Testis (tissue), 3 donors: ENCODE measurements around the gene HEXIM1. TPM values are rescaled to one million over a fixed set of nuclear protein-coding genes. Genes with fewer than 3 reads are reported as not detected.

Experiments
- DNase-seq: peaks from one replicate; pipeline ENCODE4 v3.0.0-alpha.2; 2019
- H3K27ac ChIP-seq, 2 donors: fragments of 200-600 bp; sonication (generic); one replicate each; pipeline ENCODE4 v1.5.1; 2019
- H3K27me3 ChIP-seq: fragments of 200-600 bp; sonication (generic); one replicate; pipeline ENCODE4 v1.5.1; 2019
- H3K36me3 ChIP-seq: fragments of 200-600 bp; sonication (generic); one replicate; pipeline ENCODE4 v1.5.1; 2017; ENCODE audit warnings: low read depth; ENCODE audit errors: missing control alignments
- H3K4me1 ChIP-seq: fragments of 200-600 bp; sonication (generic); one replicate; pipeline ENCODE4 v1.5.1; 2019
- H3K4me3 ChIP-seq, 2 donors: fragments of 200-600 bp; sonication (generic); one replicate each; pipeline ENCODE4 v1.5.1; 2017 to 2019
- H3K9me3 ChIP-seq: fragments of 200-600 bp; sonication (generic); one replicate; pipeline ENCODE4 v1.5.1; 2017
- POLR2A ChIP-seq: fragments of 450-650 bp; IDR thresholded peaks from one replicate; pipeline ENCODE4 v1.6.1; 2017; ENCODE audit warnings: antibody characterized with exemption, mild to moderate bottlenecking, moderate library complexity
- WGBS, 2 donors: methylation state at CpG; one replicate each; pipeline ENCODE4 v1.1.5; 2018; 5-methylcytosine and 5-hydroxymethylcytosine counted together
- intact Hi-C: fragments of 100-400 bp; cut with DNase I; formaldehyde crosslinking; loops from one replicate; pipeline ENCODE4 v1.15.1; 2023; ENCODE audit warnings: low total_unique reads
- microRNA-seq, 2 donors: library from miRNA; unstranded; fragments of <30 nt; microRNA quantifications; one replicate each; pipeline ENCODE4, GENCODE V29; 2016; ENCODE audit warnings: borderline number of aligned reads in 2 of 2, borderline replicate concordance in 1 of 2
- polyA plus RNA-seq: library from polyadenylated mRNA; stranded (reverse); fragments of 350-450 nt; fragmentation: Illumina TruSeq; extraction: RNeasy Lipid Tissue Mini Kit (QIAGEN cat#74804); gene quantifications from one replicate; pipeline ENCODE4 v1.2.3, GENCODE V29; 2014; ENCODE audit warnings: low read depth, low replicate concordance; ENCODE audit not compliant: insufficient read depth
- small RNA-seq, 2 donors: library from RNA; depleted of rRNA; stranded (forward); fragments of <200 nt; gene quantifications; one replicate each; pipeline ENCODE3, GENCODE V24; 2016
- total RNA-seq, 2 donors: library from RNA; depleted of rRNA; stranded (reverse); fragments of >200 nt; gene quantifications; one replicate each; pipeline ENCODE4 v1.2.3, GENCODE V29; 2016
- TF ChIP-seq, protein P1 (sequence below), 3 experiments: fragments of 450-650 bp in 2 of 3; fragments of 200-600 bp in 1 of 3; sonication (generic) in 1 of 3; IDR thresholded peaks; one replicate each; pipeline ENCODE4 v1.5.1; 2016 to 2019; ENCODE audit warnings: antibody characterized with exemption in 3 of 3, mild to moderate bottlenecking in 2 of 3, moderate library complexity in 1 of 3

The HEXIM1 gene
- total and polyA plus RNA-seq, 3 donors from 2014 or later, result 38.8 to 68.8 (median 51.8) TPM

DNA sequence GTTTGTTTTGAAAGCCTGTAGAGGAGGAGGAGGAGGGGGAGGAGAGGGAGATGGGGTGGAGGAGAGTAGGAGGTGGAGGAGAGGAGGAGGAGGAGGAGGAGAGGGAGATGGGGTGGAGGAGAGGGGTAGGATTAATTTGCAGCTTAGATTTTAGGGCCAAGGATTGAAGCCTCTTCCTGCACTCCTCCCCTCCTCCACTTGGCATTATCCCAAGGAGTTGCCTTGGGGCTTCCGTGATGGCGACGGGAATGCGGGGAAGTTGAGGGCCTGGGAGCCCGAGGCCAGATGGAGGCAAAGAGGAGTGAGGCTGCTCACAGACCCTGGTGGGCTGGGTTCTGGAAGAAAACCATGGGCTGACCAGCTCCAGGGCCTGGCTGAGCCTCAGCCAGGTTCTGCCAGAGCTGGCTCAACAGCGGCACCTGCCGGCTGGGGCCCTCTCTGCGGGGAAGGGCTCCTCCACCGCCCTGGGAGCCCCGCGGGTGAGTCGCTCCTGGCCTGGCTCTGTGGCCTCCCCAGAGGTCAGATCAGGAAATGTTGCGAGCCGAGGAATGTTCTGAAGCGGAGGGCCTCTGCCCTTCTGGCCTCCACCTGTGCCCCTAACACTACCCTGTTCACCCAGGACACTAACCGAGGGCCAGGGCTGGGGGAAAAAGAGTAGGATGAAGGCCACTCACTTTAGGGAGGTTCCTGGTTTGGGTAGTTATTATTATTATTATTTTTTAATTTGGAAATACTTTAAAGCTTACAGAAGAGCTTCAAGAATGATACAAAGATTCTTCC is 49.5 kb downstream of the HEXIM1 start:
- no peaks in the 10 kb centered on the region for H3K9me3 ChIP-seq
- intact Hi-C loops, result no loop called here
- H3K27me3 ChIP-seq, result no peaks in the 10 kb centered on the region
- peak overlapping the region; percentile 13 to 43 for H3K27ac ChIP-seq
- no peak overlapping the region for H3K4me3 ChIP-seq
- no peaks in the 10 kb centered on the region for H3K36me3 ChIP-seq
- peaks cover 21% of the 10 kb centered on the region for H3K4me1 ChIP-seq
- 4 to 11% methylated on average over 11 to 14 of the region's 16 CpGs for WGBS, 2 donors
- no peak for TF ChIP-seq POLR2A
- TF ChIP-seq, protein P1, sequence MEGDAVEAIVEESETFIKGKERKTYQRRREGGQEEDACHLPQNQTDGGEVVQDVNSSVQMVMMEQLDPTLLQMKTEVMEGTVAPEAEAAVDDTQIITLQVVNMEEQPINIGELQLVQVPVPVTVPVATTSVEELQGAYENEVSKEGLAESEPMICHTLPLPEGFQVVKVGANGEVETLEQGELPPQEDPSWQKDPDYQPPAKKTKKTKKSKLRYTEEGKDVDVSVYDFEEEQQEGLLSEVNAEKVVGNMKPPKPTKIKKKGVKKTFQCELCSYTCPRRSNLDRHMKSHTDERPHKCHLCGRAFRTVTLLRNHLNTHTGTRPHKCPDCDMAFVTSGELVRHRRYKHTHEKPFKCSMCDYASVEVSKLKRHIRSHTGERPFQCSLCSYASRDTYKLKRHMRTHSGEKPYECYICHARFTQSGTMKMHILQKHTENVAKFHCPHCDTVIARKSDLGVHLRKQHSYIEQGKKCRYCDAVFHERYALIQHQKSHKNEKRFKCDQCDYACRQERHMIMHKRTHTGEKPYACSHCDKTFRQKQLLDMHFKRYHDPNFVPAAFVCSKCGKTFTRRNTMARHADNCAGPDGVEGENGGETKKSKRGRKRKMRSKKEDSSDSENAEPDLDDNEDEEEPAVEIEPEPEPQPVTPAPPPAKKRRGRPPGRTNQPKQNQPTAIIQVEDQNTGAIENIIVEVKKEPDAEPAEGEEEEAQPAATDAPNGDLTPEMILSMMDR (IDR thresholded peaks at IDR 0.05), result peak; percentile 91 to 99 (median 98)
- peak; percentile 94 for DNase-seq

DNA sequence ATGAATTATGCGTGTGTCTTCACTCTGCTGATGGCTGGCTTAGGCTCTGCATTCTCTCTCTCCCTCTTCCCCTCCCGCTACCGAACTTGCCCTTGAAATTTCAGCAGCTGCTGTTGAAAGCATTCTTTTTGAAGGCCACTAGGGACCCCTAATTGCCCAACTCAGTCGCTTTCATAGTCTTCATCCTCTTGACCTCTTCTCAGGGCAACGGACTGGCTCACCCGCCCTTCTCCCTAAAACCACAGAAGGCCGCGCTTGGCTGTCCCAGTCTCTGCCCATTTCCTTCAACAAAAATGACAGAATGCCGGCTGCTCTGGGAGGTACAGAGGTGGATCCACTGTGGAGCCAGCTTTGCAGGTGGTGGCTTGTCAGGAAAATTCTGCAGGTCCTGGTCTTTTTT is 52.4 kb downstream of the HEXIM1 start:
- H3K36me3 ChIP-seq, result no peaks in the 10 kb centered on the region
- WGBS, 2 donors, result 42 to 55% methylated on average over 9 of the region's 9 CpGs
- no peak overlapping the region for H3K4me3 ChIP-seq
- H3K27me3 ChIP-seq, result no peaks in the 10 kb centered on the region
- intact Hi-C loops, result no loop called here
- no peak for TF ChIP-seq POLR2A
- TF ChIP-seq, protein P1 (IDR thresholded peaks at IDR 0.05), result peak in 1 of 3 experiments; percentile 15
- H3K9me3 ChIP-seq, result no peaks in the 10 kb centered on the region
- DNase-seq, result no peak
- peaks cover 21% of the 10 kb centered on the region for H3K4me1 ChIP-seq
- no peak overlapping the region for H3K27ac ChIP-seq

DNA sequence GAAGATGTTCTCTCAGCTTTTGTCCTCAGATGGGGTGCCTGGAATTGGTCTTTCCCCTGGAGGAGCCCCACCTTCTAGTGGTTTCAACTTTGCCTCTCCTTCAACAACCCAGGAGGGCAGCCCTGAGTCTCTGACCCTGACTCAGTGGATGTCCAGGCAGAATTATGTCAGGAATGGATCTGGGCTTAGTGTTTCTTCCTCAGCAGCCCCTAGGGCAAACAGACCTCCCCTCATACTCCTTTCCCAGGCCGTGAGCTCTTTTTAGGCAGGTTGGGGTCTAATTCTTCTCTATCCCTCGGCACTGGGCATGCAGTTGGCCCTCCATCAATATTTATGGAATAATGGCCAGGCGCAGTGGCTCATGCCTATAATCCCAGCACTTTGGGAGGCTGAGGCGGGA is 53.2 kb downstream of the HEXIM1 start:
- DNase-seq, result no peak
- intact Hi-C loops, result no loop called here
- Histone ChIP-seq H3K27ac (no peak overlapping the region), H3K9me3 (no peaks in the 10 kb centered on the region), H3K36me3 (no peaks in the 10 kb centered on the region), H3K4me3 (no peak overlapping the region), H3K27me3 (no peaks in the 10 kb centered on the region), H3K4me1 (peaks cover 21% of the 10 kb centered on the region)
- 89 to 95% methylated on average over 4 of the region's 4 CpGs for WGBS, 2 donors
- TF ChIP-seq POLR2A, result no peak
- TF ChIP-seq, protein P1 (IDR thresholded peaks at IDR 0.05), result no peak

Small RNAs within 50 kb of the gene (microRNA-seq; reads per million reads assigned to microRNA genes)
- gene MIR6784, result 0 to 0.70 reads per million in 2 donors

Small RNAs within 50 kb of the gene (small RNA-seq; reads per million reads assigned to genes)
- 0 reads per million in 2 donors for gene MIR6784

Other genes with a start within 250 kb of the HEXIM1 start
- gene EFTUD2, start 249.0 kb upstream of the HEXIM1 start, total RNA-seq, result 100 to 1,000 TPM; 124 to 131 TPM
- 95.5 TPM for gene EFTUD2, start 249.0 kb upstream of the HEXIM1 start, polyA plus RNA-seq
- gene GFAP, start 233.0 kb upstream of the HEXIM1 start, total RNA-seq, result under 1 TPM; 0.55 to 0.62 TPM
- gene GFAP, start 233.0 kb upstream of the HEXIM1 start, polyA plus RNA-seq, result 0.91 TPM
- gene KIF18B, start 200.7 kb upstream of the HEXIM1 start, total RNA-seq, result 1 to 10 TPM; 3.7 to 6.0 TPM
- gene KIF18B, start 200.7 kb upstream of the HEXIM1 start, polyA plus RNA-seq, result 4.7 TPM
- gene C1QL1, start 180.2 kb upstream of the HEXIM1 start, total RNA-seq, result 1 to 10 TPM in 1 of 2 donors, under 1 TPM in 1; 0.74 to 1.3 TPM
- gene C1QL1, start 180.2 kb upstream of the HEXIM1 start, polyA plus RNA-seq, result 1.7 TPM
- gene DCAKD, start 96.8 kb upstream of the HEXIM1 start, total RNA-seq, result 10 to 100 TPM; 63.1 to 72.5 TPM
- gene DCAKD, start 96.8 kb upstream of the HEXIM1 start, polyA plus RNA-seq, result 33.2 TPM
- 10 to 100 TPM; 76.1 to 79.0 TPM for gene NMT1, start 87.2 kb upstream of the HEXIM1 start, total RNA-seq
- 143 TPM for gene NMT1, start 87.2 kb upstream of the HEXIM1 start, polyA plus RNA-seq
- gene PLCD3, start 16.0 kb upstream of the HEXIM1 start, total RNA-seq, result 100 to 1,000 TPM in 1 of 2 donors, 10 to 100 TPM in 1; 86.3 to 106 TPM
- 62.2 TPM for gene PLCD3, start 16.0 kb upstream of the HEXIM1 start, polyA plus RNA-seq
- 1 to 10 TPM; 8.3 to 9.1 TPM for gene ACBD4, start 12.8 kb upstream of the HEXIM1 start, total RNA-seq
- gene ACBD4, start 12.8 kb upstream of the HEXIM1 start, polyA plus RNA-seq, result 7.5 TPM
- 10 to 100 TPM; 35.9 to 47.7 TPM for gene HEXIM2, start 13.4 kb downstream of the HEXIM1 start, total RNA-seq
- 76.8 TPM for gene HEXIM2, start 13.4 kb downstream of the HEXIM1 start, polyA plus RNA-seq
- gene FMNL1, start 73.4 kb downstream of the HEXIM1 start, total RNA-seq, result 10 to 100 TPM; 11.1 to 15.8 TPM
- 13.9 TPM for gene FMNL1, start 73.4 kb downstream of the HEXIM1 start, polyA plus RNA-seq
- 10 to 100 TPM; 15.5 to 47.4 TPM for gene SPATA32, start 113.6 kb downstream of the HEXIM1 start, total RNA-seq
- 72.0 TPM for gene SPATA32, start 113.6 kb downstream of the HEXIM1 start, polyA plus RNA-seq
- 10 to 100 TPM; 12.4 to 14.6 TPM for gene MAP3K14, start 168.5 kb downstream of the HEXIM1 start, total RNA-seq
- 24.9 TPM for gene MAP3K14, start 168.5 kb downstream of the HEXIM1 start, polyA plus RNA-seq